GM18498 (cell line): Measurements from ENCODE around the gene MED15.
A peak's percentile ranks its signal among the peaks of the same experiment; 100 is the strongest.
"Not testable (repeated sequence)": the region's sequence is repeated elsewhere in the genome, so short reads cannot be mapped to it uniquely, and the experiment has no call there.

ENCODE experiments used
- ATAC-seq: cut with Tn5 transposase; IDR thresholded peaks from one replicate; pipeline ENCODE4 v1.9.1; 2021; ENCODE audit warnings: mild to moderate bottlenecking, moderate library complexity; ENCODE audit not compliant: unreplicated experiment

Gene MED15, protein sequence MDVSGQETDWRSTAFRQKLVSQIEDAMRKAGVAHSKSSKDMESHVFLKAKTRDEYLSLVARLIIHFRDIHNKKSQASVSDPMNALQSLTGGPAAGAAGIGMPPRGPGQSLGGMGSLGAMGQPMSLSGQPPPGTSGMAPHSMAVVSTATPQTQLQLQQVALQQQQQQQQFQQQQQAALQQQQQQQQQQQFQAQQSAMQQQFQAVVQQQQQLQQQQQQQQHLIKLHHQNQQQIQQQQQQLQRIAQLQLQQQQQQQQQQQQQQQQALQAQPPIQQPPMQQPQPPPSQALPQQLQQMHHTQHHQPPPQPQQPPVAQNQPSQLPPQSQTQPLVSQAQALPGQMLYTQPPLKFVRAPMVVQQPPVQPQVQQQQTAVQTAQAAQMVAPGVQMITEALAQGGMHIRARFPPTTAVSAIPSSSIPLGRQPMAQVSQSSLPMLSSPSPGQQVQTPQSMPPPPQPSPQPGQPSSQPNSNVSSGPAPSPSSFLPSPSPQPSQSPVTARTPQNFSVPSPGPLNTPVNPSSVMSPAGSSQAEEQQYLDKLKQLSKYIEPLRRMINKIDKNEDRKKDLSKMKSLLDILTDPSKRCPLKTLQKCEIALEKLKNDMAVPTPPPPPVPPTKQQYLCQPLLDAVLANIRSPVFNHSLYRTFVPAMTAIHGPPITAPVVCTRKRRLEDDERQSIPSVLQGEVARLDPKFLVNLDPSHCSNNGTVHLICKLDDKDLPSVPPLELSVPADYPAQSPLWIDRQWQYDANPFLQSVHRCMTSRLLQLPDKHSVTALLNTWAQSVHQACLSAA

DNA sequence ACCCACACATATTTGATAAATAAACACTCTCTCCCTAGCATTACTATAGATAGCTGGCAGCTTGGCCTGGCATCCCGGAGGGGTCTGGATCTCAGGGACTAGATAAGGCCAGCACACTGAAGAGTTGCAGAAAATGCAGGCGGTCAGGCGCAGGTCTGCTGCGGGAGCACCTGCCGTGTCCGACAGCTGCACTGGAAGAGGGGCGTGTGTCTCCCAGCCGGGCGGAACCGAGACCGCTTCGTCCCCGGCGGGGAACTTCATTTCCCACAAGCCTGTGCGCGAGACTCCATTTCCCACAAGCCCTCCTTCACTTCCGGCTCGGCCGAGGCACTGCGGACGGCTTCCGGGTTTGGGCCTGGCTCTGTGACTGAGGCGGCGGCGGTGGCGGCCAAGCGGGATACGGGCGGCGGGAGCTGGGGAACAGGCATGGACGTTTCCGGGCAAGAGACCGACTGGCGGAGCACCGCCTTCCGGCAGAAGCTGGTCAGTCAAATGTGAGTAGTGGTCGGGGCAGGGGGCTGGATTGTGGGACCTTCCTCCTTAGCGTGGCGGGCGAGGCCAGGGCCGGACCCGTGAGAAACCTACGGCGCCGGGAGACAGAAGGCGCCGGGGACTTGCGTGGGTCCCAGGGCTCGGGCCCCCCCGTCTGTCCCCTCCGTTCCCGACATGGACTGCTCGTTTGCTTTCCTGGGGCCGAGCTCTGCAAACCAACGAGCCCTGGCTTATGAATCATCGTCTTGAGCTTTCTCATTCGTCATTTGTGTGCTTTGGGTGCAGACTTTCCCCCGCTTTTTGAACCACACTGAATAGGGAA, at the start of gene MED15:
MED15 (plus strand) TSS at position 358 of the 814 bp plus-strand sequence; CDS start at position 427, 69 bp downstream.
- ATAC-seq = peak; percentile 87

DNA sequence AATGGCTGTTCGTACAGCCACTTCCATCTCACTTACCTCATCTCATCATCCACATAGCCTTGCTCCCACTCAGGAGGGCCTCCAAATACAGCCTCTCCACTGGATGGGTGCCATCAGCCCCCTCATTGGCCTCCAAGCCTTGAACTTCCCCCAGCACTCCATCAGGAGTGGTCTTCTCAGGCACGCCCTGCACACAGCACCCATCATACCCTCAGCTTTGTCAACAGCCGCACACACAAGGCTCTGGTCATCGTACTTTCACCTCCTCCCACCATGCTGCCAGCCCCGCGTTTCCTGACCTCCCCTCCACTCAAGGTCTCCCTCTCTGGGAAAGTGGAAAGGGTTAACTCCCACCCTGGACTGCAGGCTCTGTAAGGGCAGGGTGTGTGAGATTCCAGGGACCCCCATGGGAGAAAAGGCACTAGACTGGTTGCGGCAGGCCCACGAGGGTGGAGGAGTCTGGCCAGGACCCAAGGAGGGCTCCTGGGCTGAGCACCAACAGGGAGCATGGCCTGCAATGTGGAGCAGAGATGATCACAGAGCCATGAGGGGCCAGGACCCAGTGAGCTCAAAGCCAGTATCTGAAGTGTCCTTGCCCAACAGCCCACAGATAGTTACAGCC, 48.8 kb upstream of the MED15 start:
- ATAC-seq = no peak

DNA sequence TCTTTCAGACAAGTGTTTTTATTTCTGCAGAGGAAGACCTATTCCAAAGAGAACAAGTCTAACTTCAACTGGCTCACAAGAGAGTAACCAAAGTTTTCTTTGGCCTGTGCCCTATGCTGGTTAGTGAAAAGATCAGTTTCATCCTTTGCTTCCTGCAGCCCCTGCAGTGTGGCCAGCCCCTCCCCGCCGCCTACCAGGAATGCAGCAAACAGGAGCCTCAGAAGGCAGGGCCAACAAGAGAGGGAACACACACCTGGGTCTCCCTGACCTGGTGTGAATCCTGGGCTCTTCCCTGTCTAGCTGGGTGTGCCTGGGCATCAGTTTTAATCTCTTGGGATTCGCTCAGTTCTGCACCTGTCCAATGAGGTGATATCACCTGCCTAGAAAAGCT, 48.3 kb upstream of the MED15 start:
- no peak for ATAC-seq

GRCh38 chr22:20459862-20460261, 47.5 kb upstream of the MED15 start:
- no peak for ATAC-seq

- ATAC-seq = no peak
Measured at GRCh38 chr22:20463324-20464095, 43.9 kb upstream of the MED15 start.

DNA sequence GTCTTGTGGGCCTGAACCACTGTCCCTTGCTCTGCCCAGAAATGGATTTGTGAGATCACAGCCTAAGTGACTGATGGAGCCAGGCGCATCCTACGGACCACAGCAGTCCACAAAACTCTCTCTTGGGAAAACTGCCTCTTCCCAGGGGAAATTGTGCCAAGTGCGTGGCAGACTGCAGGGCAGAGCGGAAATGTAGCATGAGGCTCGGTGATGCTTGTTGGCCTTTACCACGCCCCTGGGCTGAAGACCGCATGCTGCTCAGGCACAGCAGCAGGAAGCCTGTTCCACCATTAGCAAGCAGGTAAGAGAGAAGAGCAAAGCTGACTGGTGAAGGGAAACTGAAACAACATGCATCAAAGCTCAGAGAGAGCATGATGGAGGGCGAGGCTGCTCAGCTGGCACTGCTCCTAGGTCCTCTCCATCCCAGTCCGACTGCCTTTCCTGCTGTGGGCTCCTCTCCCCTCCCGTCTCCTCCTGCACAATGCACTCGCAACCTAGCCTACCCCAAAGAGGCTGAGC, 43.3 kb upstream of the MED15 start:
- no peak for ATAC-seq

DNA sequence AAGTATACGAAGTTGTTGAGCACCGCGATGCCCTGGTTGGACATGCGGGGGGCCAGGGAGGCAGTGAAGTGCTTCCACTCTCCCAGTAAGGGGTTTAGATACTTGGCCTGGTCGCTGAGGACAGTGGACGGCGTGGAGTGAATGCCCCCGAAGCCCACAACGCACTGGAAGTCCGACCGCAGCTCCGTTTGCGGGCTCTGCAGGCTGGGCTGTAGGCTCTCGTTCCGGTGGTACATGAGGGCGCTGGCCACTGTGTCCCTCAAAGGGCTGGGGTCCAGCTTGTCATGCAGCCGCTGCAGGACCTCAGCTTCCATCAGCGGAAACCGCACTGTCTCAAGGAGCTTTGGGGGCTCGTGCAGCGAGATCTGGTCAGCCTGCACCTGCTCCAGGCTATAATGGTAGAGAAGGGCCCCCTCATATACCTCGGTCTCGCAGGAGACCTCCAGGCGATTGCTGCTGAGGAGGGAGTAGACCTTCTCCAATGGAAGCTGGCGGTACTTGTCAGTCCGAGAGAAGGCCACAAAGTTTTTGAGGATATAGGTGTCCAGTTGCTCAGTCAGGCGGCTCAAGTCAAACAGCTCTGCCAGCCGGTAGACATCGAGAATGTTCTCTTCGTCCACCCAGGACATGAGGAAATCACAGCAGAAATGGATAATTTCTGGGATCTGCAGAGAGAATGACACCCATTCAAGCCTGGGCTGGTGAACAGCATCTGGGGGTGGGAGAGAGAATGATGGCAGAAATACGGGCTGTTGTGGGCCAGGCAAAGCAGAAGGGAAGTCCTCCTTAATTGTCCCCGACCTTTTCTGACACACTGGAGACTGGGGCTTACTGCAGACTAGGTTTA, 42.3 kb upstream of the MED15 start:
- ATAC-seq = no peak

- no peak for ATAC-seq
Measured at GRCh38 chr22:20465759-20466077, 41.7 kb upstream of the MED15 start.

DNA sequence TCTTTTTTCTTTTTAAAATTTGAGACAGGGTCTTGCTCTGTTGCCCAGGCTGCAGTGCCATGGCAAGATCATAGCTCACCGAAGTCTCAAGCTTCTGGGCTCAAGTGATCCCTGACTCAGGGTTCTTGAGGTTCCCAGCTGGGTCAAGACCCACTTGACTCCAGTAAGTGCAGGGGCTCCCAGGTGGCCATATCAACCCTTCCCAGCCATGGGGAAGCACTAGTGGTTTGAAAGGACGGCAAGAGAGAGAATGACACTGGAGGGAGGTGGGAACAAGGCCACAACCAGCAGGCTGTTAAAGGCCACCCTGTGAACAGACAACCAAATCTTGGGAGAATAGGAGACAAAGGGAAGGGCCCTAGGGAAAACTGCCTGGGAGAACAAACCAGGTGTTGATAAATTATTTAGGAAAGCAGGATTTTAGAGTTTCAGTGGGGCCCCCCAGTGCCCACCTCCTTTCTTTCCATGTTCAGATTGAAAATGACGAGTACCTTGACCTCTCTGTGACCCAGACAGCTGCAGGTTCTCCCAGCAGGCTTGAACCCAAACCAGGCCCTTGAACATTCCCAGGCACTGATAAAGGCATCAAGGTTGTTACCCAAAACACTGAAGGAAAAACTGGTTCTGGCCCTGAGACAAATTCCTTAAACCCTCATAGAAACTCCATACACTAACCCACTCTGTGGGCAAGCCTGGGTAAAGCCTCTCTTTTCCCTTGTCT, 40.6 kb upstream of the MED15 start:
- no peak for ATAC-seq

- ATAC-seq = no peak
Measured at GRCh38 chr22:20469110-20469868, 38.1 kb upstream of the MED15 start.

DNA sequence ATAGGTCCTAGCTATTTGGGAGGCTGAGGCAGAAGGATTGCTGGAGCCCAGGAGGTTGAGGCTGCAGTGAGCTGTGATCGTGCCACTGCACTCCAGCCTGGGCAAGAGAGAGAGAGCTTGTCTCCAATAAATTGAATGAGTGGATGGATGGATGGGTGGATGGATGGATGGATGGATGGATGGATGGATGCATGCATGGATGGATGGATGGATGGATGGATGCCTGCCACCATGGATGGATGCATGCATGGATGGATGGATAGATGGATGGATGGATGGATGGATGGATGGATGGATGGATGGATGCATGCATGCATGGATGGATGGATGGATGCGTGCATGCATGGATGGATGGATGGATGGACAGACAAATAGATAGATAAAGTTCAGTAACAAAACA, 36.9 kb upstream of the MED15 start:
- ATAC-seq = not testable (repeated sequence)

DNA sequence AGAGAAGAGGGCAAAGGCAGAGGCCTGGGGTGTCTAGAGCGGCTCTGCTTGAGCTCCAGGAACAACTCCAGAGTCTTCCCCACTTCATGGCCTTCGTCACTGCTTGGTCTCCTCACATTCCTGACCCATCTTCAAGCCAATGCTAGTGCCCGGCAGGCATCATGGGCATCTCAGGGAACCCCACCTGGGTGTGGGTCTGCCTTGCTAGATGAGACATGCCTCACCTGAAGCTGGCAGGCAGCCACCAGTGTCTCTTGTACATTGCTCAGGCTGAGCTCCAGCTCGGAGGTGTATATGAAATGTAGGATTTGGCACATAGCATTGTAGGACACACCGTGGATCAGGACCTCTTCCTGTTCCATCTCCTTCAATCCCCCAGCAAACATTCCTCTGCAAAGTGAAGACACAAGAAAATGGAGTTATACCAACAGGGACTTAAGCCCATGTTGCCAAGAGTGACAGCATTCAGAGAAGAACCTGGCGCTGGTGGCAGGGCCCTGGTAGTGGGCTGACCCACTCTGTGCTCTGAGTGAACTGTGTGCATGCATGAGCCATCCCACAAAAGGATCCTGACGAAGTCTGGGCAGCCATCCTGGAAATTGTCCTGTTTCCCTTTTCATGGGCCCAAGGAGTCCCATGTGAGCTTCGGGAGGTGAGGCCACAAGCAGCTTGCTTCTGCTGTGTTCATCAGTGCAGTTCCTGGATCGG, 36.1 kb upstream of the MED15 start:
- no peak for ATAC-seq

DNA sequence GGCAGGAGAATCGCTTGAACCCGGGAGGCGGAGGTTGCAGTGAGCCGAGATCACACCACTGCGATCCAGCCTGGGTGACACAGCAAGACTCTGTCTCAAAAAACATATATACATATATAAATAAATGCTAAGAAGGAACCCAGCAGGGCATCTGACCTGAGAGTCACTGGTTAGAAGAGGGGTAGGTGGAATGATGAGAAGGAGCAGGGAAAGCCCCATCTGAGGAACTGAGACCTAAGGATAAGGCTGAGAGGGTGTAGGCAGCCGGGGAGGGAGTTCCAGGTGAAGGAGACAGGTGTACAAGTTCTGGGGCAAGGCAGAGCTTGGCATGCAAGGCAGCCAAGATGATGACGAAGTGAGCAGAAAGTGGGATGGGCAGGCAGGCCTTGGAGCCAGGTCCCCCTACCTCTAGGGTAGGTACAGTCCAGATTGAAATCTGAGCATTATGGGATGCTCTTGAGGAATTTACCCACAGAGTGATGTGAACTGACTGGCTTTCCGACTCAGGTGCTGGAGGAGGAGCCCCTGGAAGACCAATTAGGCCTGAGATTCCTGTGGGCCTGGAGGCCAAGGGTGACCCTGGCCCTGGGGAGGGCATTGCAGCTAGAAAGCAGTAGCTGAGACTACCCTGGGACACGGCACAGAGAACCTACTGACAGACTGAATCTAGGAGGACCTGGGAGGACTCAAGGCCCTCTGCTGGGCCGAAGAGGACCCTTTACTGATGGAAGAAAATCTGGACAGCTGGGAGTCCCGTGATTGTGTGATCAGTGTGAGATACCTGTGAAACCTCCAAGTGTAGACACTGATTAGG, 34.6 kb upstream of the MED15 start:
- ATAC-seq = no peak

GRCh38 chr22:20475115-20475436, 32.3 kb upstream of the MED15 start:
- no peak for ATAC-seq

GRCh38 chr22:20475569-20475968, 31.8 kb upstream of the MED15 start:
- not testable (repeated sequence) for ATAC-seq

DNA sequence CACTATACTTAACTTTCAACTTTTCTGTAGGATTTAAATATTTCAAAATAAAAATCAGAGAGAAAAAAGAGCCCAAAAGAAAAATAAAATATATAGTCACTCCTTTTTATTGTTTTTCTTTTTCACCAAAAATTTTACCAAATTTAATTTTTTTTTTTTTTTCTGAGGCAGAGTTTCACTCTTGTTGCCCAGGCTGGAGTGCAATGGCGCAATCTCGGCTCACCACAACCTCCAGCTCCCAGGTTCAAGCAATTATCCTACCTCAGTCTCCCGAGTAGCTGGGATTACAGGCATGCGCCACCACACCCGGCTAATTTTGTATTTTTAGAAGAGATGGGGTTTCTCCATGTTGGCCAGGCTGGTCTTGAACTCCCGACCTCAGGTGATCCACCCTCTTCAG, 29.4 kb upstream of the MED15 start:
- ATAC-seq = not testable (repeated sequence)
